LHCN-M2 (cell line): ENCODE results near the gene KCNIP2. TPM values are rescaled to one million over a fixed set of nuclear protein-coding genes. Genes with fewer than 3 reads are reported as not detected.

Source experiments
- DNase-seq: peaks from one replicate; pipeline ENCODE4 v3.0.0-alpha.2; 2012; ENCODE audit warnings: low read depth
- polyA plus RNA-seq: library from polyadenylated mRNA; unstranded; fragments of >200 nt; gene quantifications from one replicate; pipeline ENCODE4 v1.2.1, GENCODE V29; 2012; ENCODE audit warnings: missing spikeins
- total RNA-seq: library from RNA; depleted of rRNA; stranded (reverse); fragments of >200 nt; gene quantifications from 2 replicates; pipeline ENCODE4 v1.2.3, GENCODE V29; 2014; rRNA removed

KCNIP2 gene
- 0.17 and 0.26 TPM in 2 replicates for total RNA-seq
- 0.38 TPM for polyA plus RNA-seq

DNA sequence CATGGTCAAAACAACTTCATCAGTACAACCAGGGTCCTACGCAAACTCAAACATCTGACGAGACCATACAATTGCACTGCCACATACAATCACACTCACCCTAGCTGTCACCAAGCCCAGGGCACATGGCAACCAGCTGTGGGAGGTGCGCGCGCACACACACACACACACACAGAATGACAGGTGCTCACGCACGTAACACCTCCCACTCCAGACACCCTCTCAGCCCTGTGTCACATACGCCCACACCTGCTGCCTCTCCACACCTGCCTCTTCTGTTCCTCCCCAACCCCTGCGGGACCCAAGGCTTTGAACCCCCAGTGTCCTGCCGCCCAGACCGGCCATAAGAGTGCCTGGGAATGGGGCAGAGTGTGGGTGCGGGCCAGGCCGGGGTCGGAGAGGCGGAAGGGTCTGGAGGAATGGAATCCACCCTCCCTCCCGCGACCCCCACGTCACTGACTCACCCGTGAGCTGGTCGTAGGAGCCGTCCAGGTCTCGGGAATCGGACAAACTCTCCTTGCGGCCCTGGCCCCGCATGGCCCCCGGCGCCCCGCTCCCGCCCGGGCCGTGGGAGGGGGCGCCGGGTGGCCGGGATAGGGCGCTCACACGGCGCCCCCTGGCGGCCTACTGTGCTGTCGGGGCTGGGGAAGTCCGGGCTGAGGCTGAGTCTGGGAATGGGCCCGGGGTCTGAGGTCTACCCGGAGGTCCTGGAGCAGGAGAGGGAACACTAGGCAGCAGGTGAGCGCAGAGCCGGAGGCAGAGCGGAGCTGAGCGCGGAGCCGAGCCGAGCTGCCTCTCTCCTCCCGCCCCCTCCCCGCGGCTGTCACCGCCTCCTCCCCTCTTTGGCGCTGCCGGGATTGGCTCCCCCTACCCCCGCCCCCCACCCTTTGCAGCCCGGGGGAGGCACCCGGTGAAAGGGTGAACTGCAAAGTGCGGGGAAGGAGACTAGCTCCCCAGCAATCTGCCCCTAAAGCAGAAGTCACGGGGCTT, at the start of gene KCNIP2:
Gene KCNIP2, minus strand, starts transcription at position 769 of the 990 bp plus-strand sequence. Its CDS starts 232 bp downstream, at position 537.
- no peak for DNase-seq

DNA sequence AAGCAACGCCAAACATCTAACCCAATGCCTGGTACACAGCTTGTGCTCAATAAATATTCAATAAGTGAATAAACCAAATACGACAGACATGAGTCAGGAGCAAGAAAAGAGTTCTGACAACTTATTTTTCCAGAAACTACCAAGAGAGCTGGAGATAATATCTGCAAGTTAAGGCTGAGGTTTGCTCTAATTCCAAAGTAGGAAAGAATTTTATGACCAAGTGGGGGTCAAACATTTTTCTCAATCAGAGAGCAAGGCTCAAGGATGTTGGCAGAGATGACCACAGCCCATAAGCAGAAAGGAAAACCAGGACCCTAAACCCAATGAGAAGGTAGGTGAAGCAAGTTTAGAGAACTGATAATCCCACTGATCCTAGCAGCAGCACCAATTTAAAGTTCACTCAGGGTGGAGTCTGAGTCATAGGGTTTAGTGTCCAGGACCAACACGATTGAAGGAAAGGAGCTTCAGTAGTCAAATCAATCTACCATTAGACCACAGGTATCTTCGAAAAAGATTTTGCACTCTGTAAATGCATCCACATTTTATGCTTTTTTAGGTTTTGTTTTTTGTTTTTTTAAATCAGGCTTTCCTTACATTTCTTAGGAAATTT, 49.3 kb upstream of the KCNIP2 start:
- peak; percentile 12 for DNase-seq

DNA sequence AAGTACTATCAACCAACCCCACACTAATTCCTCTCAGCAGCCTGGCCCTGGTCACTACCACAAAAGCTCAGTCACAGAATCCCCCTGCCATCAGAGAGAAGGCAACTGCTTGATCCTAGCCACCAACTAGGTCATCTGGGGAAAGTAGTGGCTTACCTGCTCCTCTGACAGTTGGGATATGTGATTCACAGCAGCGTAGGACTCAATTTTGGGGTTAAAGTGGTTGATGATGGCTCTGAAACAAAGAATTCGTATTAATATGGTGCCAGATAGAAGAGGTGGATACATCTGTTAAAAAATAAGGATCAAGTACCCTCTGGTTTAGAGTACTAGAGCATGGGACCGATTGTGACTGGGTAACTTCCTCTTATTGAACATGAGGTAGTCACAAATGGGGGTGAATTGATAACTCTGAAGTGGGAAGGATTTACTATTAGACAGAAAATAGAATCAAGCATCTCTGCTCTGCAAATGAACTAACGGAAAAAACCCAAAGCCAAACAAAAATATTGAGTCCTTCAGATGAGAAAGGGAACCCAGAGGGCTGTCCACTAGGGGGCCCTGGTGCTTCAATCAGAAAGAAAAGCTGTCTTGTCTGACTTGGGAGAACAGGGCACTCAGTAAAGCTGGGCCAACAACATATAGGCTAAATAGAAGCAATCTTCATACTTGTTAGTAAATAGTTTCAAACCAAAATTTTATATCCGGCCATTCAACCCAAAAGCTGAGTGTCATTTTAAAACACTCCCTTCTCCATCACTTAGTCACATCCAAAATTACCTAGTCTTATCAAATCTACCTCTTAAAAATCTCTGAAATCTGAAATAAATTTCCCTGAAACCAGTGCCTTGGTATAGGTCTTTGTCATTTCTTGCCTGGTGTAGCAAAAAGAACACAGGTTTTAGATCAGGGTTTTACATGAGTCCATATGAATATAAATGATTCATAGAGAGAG, 45.9 kb upstream of the KCNIP2 start:
- DNase-seq: peak; percentile 72

DNA sequence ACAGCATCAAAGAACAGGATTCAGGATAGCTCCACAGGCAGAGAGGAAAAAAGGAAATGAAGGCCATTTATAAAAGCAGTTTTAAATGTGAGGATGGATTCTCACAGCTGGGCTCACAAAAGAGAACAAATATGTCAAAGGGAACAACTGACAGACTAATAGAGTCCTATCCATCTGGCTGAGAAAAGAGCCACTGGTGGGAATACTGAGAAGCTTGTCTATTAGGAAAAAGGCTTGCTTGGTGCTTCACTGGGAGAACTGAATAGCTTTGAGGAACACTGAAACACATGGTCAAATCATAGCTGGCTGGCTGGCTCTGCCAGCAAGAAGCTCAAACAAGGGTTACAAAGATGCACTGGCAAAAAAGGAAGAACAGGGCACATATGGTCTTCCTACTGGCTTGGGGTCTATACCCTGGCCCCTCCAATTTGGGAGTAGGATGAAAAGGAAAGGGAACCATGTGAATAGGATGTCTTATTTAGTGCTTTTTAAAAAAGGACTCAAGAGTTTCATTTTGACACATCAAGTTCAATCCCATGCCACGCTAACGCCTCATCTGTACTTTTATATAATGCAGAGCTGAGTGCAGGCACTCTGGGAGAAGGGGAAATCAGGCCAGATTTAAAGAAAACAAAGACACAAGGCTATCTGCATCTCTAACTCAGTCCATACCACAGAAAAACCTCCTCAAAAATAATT, 44.8 kb upstream of the KCNIP2 start:
- no peak for DNase-seq

DNA sequence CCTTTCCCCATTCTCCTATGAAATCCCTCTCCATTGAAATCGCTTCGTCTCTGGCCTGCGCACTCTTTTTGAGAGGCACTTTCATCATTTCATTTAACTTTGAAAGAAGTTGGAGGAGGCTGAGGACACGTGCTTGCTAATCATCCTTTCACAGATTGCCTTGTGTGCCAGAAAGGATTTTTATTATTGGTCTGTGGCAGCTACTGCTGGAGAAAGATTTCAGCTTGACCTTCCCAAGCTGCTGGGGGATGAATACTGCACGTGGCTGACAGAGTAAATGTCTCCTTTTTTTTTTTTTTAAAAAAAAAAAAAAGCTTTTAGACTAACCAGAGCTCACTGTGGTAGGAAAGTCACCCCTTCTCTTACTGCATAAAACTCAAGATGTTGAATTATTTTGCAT, 44.2 kb upstream of the KCNIP2 start:
- DNase-seq: no peak

DNA sequence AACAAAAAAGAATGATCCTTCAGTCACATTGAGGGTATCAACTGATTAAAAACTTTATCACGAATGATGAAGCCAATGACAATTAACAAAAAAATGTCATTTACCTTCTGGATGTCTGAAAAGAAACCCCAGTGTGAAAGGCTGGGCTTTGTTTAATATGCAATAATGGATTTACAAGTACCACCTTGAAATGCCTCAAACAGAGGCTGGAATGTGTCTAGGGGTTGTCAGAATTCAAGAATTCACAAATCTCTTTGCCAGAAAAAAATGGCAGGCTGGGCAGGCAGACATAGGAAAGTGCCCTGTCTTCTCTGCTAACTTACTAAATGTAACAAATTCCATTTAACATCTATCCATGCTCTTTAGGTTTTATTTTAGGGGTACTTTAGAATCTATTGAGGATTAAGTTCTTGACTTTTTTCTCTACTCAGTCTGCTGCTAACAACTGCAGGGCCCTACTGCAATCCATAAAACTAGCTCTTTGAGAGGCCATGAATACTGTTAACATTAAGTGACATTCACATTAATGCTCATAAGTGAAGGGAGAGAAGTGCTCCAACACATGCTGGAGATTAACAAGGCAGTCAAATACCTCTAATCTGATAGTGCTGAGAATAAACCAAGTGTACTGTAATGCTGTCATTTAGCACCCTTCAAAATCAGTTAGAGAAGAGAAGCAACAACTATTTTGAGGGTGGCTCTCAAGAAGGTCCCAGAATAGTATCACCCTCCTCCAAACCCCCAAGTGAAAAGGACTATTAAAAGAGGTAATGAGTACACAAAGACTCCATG, 43.1 kb upstream of the KCNIP2 start:
- no peak for DNase-seq

DNA sequence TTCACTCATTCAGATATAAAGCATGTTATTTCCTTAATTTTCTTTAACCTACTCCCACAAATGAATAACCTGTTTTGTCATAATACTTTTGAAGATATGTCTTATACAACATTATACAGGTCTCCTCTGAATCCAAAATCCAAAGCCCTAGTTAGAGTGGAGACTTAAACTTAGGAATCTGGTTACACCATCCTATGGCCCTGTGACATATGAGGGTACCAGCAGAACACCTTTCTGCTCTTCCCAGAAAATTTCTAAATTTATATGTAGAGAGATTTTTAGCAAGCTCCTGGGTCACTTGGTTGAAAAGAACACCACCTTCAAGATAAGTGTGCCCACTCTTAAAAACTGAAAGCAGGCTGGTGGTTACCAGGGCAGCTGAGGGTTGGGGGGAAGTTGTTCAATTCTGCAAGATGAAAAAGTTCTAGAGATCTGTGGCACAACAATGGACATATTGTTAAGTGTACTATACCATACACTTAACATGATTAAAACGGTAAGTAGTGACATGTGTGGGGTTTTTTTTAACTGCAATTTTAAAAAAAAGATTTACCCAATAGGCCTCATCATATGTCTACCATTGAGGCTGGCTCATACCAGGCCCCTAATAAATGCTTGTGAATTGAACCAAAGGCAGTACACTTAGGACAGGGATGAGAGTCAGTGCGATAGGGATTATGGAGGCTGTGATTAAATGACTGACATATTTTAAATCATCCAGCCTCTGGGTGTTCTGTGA, 37.6 kb upstream of the KCNIP2 start:
- no peak for DNase-seq

DNA sequence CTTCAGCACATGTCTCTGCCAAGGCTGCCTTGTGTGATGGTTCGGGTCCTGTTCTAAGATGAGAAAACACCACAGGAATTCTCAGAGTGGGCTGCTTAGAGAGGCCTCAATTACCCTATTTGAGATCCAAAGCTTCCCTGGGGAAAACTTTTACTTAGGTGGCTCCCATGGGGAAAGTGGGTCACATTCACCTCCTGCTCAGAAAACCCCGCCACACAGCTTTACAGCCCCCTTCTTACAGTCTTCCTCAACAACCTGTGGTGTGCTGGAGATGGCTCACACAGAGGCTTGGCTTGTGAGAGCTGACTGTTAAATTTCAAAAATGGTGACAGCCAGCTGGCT, 36.6 kb upstream of the KCNIP2 start:
- DNase-seq: no peak

DNA sequence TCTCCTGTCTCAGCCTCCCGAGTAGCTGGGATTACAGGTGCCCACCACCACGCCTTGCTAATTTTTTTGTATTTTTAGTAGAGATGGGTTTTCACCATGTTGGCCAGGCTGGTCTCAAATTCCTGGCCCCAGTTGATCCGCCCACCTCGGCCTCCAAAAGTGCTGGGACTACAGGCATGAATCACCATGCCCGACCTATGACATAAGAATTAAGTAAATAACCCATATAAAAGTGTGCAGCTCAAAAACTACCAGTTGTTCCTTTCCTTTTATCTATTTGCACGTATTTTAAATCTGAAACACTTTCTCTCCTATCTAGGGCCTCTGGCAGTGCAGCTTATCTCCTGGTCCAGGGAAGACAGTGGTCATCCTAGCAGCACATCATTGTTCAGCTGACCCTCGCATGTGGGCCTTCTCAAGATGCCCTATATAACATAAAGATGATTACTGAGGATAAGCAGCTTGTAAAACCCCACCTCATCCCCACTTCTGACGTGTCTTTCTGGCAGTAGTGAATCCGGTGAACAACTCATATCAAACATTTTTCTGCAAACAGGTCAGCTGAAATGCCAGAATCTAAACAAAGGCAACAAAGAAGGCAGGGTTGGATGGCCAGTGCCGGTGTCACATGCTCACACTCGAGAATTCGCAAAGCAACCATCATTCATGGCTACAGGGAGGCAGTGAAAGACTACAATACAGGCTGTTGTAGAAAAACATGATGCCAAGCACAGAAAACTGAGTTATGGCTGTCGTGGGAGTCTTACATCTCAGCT, 36.0 kb upstream of the KCNIP2 start:
- DNase-seq: peak; percentile 71

DNA sequence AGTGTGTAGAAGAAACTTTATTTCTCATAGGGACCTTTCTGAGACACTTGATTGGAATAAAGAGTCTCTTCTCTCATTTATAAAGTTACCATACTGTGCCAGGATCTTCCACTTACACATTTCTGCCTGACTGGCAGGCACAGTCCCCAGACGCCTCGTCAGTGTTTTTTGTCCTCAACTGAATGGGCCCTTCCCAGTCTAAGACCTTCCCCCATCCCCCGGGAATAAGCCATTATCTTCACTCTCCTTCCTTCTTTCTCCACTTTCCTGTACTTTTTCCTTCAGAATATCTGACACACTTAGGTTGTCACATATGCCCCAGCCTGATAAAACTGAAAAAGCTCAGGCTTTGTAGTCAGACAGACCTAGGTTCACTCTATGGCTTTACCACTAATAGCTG, 35.3 kb upstream of the KCNIP2 start:
- DNase-seq: no peak

DNA sequence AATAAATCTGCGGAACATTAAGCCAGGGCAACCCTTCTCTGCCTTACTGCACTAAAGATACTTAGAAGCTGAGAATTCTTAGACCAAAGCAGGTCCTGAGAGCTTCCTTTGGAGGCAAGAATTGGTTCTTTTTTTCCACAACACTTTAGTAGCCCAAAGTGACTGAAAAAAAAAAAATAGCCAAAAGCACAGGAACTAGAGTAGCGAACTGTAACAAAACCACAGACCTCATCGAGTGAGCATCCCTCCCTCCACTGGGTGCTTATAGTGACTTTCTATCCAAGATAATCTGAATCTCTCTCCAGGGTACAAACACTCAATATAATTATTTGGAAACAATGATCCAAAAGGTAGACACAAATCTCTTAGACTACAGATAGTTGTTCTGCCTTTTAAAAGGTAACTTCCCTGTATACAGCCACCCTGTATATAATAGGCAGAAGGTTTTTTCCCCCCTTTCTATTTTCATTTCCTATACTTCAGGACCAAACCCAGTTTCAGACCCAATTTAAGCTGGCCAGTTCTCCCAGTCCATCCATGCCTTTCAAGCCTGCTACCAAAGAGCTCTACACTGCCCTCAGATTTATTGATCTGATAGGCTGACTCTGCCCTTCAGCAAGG, 31.6 kb upstream of the KCNIP2 start:
- DNase-seq: no peak

DNA sequence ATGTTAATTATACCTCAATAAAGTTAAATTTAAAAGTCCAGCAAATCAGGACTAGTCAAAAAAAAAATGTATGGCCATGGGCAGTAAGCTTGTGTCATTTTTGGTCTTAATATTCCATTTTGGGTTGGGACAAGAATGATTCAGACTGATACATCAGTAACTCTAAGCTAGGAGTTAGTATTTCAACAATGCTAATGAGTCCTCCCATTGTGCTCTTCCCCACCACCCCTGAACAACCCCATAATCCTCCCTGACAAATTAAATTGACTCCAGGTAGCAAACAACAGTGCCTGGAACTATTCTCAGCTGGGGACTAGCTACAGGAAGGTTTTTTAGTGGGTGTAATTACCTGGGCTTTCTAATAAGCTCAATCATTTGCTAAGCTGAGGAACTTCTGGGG, 30.7 kb upstream of the KCNIP2 start:
- DNase-seq: no peak

DNA sequence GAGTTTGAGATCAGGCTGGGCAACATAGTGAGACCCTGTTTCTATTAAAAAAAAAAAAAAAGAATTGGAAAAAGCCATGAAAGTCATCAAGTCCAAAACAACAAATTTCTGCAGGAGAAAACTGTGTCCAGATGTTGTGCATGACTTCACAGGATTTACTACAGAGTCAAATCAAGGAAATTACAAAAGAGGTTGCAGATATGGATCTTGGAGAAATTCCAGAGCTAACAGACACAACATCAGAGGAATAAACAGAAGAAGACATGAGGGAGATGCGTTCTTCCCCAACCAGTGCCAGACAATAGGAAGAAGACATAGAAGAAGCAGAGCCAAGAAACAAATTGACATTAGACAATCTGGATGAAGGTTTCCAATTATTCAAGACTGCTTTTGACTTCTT, 24.3 kb upstream of the KCNIP2 start:
- DNase-seq: no peak

DNA sequence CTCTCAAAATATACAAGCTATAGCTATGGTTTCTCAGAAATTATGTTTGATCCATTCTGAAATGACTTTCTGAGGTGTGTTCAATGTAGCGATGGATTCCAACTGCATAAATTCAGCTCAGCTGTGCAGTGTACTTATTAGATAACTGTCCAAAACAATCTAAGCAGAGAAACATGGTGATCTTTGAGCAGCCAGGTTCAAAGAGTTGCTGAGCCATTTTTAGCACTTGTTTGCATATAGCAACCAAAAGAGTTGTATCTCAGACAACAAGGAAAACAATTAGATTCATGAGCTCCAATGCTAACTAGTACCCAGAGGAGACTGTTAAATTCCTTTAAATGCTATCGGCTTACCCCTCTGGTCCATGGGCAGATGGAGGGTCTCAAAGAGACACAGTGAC, 15.9 kb upstream of the KCNIP2 start:
- DNase-seq: no peak

DNA sequence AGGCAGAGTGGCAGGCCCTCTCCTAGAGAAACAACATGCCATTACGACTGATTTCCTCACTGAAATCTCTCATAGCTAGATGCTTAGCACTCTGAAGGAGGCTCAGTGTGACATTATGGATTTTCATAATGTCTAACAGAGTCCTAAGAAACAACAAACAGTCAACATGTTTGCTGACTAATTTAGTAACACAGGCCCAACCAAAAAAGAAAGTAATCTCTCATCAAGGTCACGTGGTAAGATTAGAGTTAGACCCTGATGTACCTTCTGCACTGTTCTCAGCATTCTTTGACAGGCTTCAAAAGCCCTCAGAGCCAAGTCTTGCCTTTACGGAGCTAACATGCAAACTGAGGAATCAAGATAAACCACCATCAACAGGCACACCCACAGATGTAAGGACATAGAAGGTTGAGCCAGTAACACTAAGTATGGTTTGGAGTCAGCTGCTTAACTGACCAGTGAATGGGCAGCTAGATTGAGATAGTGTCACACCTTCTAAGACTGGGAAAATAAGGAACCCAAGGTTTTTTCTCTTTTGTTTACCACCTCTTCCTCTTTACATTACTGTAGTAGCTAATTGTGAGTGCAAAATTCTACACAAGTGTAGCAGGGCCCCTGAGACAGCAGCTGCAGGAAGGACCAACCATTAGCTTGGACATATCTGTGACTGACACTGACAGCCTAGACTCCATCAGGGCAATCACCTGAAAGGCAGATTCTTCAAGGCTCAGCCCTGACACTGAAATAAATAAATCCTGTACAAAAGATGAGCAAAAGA, 15.3 kb upstream of the KCNIP2 start:
- no peak for DNase-seq

DNA sequence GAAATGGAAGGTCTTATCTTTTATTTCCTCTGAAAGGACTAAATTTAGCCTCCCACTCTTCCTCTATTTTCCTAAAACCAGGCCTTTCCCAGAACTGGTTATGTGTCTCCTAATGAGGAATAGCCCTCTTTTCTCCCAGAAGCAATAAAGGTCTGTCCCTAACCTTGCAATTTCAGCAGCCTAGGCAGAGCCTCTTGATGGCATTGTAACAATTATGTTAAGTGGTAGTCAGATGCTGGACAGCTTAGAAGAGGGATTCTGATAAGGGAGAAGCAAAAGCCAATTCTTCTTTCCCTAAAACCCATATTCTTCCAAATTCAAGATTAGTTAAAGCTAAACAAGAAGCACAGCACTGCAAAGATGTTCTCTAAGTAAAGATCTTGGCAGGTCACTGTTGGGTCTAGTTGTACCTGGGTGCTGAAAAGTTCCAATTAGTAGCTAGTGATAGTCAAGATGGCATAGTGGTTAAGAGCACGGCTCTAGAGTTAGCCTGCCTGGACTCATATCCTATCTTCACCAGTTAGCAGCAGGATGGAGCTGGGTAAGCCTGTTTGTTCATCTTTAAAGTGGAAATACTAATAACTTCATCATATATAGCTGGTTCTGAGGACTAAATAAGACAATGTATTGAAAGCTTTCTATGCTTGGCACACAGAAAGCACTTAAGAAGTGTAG, 14.3 kb upstream of the KCNIP2 start:
- DNase-seq: no peak

DNA sequence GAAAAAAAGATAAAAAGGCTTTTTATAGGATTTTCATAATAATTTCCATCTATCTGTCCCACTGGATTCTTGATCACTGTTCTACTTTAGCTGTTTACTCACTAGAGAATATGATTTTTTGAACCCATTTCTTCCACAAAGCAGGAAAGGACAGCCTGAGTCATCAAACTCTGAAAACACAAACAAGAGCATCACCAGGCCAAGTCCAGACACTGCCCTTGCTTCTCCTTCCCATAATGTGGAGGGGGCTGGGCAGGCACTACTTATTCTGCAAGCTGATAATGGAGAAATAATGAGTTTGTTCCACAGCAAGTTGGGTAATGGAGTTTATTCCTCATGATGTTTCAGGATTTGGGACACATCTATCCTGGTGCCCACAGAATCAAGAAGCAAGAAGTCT, 13.0 kb upstream of the KCNIP2 start:
- peak; percentile 56 for DNase-seq
